Middle frontal gyrus (tissue), 1 donor: ENCODE results near the gene TMEM161B.
"Not testable (repeated sequence)": the region's sequence is repeated elsewhere in the genome, so short reads cannot be mapped to it uniquely, and the experiment has no call there.

ENCODE experiments used
- DNase-seq: peaks from one replicate; pipeline ENCODE4 v3.0.0-alpha.2; 2015; ENCODE audit warnings: low spot score; ENCODE audit errors: extremely low spot score

The TMEM161B gene

GRCh38 chr5:88268385-88269184 lies at the start of gene TMEM161B:
Gene TMEM161B, minus strand, starts transcription at chr5:88268845. Its CDS starts 122 bp downstream, at chr5:88268723.
- DNase-seq: peak; percentile 74

GRCh38 chr5:88304356-88304755 lies 35.7 kb upstream of the TMEM161B start:
- DNase-seq: no peak

GRCh38 chr5:88298425-88298824 lies 29.8 kb upstream of the TMEM161B start:
- DNase-seq: no peak

GRCh38 chr5:88290801-88291200 lies 22.2 kb upstream of the TMEM161B start:
- DNase-seq: no peak

- no peak for DNase-seq
Measured at GRCh38 chr5:88288528-88289197, 20.0 kb upstream of the TMEM161B start.

- DNase-seq: no peak
Measured at GRCh38 chr5:88287846-88288527, 19.3 kb upstream of the TMEM161B start.

GRCh38 chr5:88287302-88287701 lies 18.7 kb upstream of the TMEM161B start:
- no peak for DNase-seq

GRCh38 chr5:88283690-88284089 lies 15.0 kb upstream of the TMEM161B start:
- no peak for DNase-seq

GRCh38 chr5:88281322-88281721 lies 12.7 kb upstream of the TMEM161B start:
- no peak for DNase-seq

- no peak for DNase-seq
Measured at GRCh38 chr5:88279584-88279983, 10.9 kb upstream of the TMEM161B start.

GRCh38 chr5:88276378-88276777 lies 7.7 kb upstream of the TMEM161B start:
- no peak for DNase-seq

GRCh38 chr5:88275581-88275980 lies 6.9 kb upstream of the TMEM161B start:
- no peak for DNase-seq

GRCh38 chr5:88269222-88269771 lies 652 bp upstream of the TMEM161B start:
- DNase-seq: no peak

GRCh38 chr5:88264565-88264964 lies 4.1 kb downstream of the TMEM161B start:
- DNase-seq: not testable (repeated sequence)

GRCh38 chr5:88263349-88263748 lies 5.3 kb downstream of the TMEM161B start:
- DNase-seq: no peak

- no peak for DNase-seq
Measured at GRCh38 chr5:88262116-88262515, 6.5 kb downstream of the TMEM161B start.

GRCh38 chr5:88258636-88259035 lies 10.0 kb downstream of the TMEM161B start:
- DNase-seq: no peak

GRCh38 chr5:88256872-88257271 lies 11.8 kb downstream of the TMEM161B start:
- DNase-seq: no peak

- DNase-seq: no peak
Measured at GRCh38 chr5:88256037-88256436, 12.6 kb downstream of the TMEM161B start.

- DNase-seq: no peak
Measured at GRCh38 chr5:88254320-88254719, 14.3 kb downstream of the TMEM161B start.

- no peak for DNase-seq
Measured at GRCh38 chr5:88251048-88251711, 17.5 kb downstream of the TMEM161B start.
